ENCODE data around the gene SPI1. TPM values are rescaled to one million over a fixed set of nuclear protein-coding genes. Genes with fewer than 3 reads are reported as not detected.
A peak's percentile ranks its signal among the peaks of the same experiment; 100 is the strongest.

SPI1 gene
- total RNA-seq, 1 donor from 2014 or later: 295 TPM

DNA sequence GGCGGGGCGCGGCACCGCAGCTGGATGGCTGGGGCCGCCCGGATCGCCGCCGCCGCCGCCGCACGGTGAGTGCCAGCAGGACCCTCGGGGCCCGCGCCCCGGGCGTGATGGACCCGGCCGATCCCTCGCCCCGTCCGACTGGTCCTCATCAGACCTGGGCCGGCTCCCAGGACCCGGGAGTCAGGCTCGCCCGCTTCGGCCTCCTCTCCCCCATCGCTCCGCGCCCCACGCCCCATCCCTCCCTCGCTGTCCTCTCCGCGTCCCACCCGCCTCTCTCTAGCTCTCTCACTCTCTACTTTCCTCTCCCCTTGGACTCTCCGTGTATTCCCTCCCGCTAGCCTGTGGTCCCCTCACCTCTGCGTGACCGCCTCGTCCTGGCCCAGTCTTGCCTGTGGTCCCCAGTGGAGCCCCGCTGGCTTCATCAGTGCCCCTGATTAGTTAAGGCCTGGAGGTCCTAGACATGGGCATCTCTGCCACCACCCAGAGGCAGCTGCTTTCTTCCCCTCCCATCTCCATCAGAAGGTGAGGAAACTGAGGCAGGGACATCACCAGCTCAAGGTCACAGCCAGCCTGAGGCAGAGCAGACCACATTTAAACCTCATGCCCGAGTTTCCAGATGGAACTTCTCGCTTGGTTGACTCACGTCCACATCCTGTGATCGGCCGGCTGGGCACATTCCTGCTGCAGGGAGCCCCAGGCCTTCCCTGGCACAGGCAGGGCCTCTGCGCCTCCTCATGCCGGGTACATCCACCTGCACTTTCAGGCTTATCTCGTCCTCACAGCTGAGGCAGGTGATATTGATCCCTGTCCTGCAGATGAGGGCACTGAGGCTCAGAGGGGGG is 30.5 kb upstream of the SPI1 start:
- intact Hi-C loops (cut with DNase I): no loop called here
- ATAC-seq: peak in 1 of 2 donors; percentile 2
- no peak for DNase-seq

GRCh38 chr11:47407746-47408590 is 29.6 kb upstream of the SPI1 start, which contains the start of gene SLC39A13:
Gene SLC39A13, plus strand, starts transcription at chr11:47408590. Its CDS starts 1,505 bp downstream, at chr11:47410095.
- Histone ChIP-seq H3K36me3 (peaks cover 8% of the 10 kb centered on the region), H3K27ac (peak within 1 kb of the TSS; percentile 88), H3K9me3 (no peaks in the 10 kb centered on the region), H3K4me3 (peak within 1 kb of the TSS; percentile 76), H3K4me1 (peaks cover 32% of the 10 kb centered on the region), H3K27me3 (ENCODE audit: low read depth) (no peaks in the 10 kb centered on the region)
- intact Hi-C loops (cut with DNase I): no loop called here
- DNase-seq (peak; percentile 96), ATAC-seq (peak; percentile 94 to 96)
- TF ChIP-seq, protein P1, sequence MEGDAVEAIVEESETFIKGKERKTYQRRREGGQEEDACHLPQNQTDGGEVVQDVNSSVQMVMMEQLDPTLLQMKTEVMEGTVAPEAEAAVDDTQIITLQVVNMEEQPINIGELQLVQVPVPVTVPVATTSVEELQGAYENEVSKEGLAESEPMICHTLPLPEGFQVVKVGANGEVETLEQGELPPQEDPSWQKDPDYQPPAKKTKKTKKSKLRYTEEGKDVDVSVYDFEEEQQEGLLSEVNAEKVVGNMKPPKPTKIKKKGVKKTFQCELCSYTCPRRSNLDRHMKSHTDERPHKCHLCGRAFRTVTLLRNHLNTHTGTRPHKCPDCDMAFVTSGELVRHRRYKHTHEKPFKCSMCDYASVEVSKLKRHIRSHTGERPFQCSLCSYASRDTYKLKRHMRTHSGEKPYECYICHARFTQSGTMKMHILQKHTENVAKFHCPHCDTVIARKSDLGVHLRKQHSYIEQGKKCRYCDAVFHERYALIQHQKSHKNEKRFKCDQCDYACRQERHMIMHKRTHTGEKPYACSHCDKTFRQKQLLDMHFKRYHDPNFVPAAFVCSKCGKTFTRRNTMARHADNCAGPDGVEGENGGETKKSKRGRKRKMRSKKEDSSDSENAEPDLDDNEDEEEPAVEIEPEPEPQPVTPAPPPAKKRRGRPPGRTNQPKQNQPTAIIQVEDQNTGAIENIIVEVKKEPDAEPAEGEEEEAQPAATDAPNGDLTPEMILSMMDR (IDR thresholded peaks at IDR 0.05): peak; percentile 88

More for the DNA sequence above, 30.5 kb upstream of the SPI1 start:
- H3K4me1 ChIP-seq: peaks cover 32% of the 10 kb centered on the region
- H3K27me3 ChIP-seq (ENCODE audit: low read depth): no peaks in the 10 kb centered on the region
- H3K27ac ChIP-seq: peak overlapping the region; percentile 88
- H3K4me3 ChIP-seq: peak overlapping the region; percentile 76
- peaks cover 15% of the 10 kb centered on the region for H3K36me3 ChIP-seq
- no peaks in the 10 kb centered on the region for H3K9me3 ChIP-seq
- TF ChIP-seq, protein P1 (IDR thresholded peaks at IDR 0.05): no peak

DNA sequence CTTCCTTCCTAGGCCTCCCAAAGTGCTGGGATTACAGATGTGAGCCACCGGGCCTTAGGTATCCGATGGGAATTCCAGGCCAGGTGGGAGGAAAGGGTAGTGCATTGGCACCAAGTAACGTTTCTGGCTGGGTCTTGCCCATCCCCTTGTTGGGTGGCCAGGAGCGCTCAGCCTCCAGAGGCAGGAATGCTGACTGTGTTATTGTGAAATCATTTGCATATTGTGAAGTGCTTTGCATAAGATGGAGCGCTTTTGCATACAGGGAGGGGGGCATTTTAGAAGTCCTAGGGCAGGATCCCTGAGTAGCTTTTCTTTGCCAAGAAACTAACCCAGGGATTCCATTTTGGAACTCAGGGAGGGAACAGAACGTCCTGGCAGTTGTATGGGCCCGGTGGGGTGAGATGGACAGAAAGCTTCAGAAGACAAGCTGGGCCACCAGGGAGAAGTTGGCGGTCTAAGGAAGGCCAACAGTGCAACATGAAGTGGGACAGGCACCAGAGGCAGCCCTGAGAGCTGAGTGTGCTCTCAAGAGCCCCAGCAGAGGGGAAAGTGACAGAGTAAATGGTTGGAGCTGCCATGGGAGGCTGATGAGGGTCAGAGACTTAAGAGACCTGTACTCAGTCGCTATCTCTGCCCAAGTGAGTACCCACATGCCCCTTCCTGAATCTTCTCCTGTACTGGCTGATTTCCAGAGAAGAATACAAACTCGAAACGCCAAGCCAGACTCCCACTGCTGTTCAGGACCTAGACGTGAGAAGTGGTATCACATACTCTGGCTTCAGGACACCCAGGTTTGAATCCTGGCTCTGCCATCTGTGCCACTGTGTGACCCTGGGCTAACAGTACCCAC is 28.8 kb upstream of the SPI1 start:
- Histone ChIP-seq H3K27ac (peak overlapping the region; percentile 87), H3K4me1 (peaks cover 32% of the 10 kb centered on the region), H3K36me3 (peaks cover 4% of the 10 kb centered on the region), H3K9me3 (no peaks in the 10 kb centered on the region), H3K4me3 (peak overlapping the region; percentile 76), H3K27me3 (ENCODE audit: low read depth) (no peaks in the 10 kb centered on the region)
- TF ChIP-seq, protein P1 (IDR thresholded peaks at IDR 0.05): no peak
- ATAC-seq: peak in 1 of 2 donors; percentile 0
- intact Hi-C loops (cut with DNase I): no loop called here
- DNase-seq: no peak

DNA sequence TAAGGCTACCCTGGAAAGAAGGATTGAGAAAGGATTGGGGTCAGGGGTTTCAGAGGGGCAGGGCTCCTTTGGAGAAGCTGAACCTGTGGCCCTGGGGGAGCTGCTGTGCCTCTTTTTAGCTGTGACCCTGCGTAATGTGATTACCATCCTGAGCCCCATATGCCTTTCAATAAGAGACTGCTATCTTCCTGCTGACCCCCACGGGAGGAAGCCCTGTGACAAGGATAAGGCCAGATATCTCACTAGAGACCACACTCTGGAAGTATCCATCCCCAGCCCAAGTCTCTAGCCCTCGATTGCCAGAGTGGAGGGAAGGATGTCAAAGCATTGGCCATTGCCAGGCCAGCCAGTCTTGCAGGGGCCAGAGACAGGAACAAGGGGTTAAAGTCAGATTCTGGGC is 25.2 kb upstream of the SPI1 start:
- Histone ChIP-seq H3K27me3 (ENCODE audit: low read depth) (no peaks in the 10 kb centered on the region), H3K36me3 (no peaks in the 10 kb centered on the region), H3K27ac (no peak overlapping the region), H3K4me3 (no peak overlapping the region), H3K9me3 (no peaks in the 10 kb centered on the region), H3K4me1 (peaks cover 35% of the 10 kb centered on the region)
- DNase-seq: no peak
- no peak for ATAC-seq
- intact Hi-C loops (cut with DNase I): no loop called here
- TF ChIP-seq, protein P1 (IDR thresholded peaks at IDR 0.05): no peak

DNA sequence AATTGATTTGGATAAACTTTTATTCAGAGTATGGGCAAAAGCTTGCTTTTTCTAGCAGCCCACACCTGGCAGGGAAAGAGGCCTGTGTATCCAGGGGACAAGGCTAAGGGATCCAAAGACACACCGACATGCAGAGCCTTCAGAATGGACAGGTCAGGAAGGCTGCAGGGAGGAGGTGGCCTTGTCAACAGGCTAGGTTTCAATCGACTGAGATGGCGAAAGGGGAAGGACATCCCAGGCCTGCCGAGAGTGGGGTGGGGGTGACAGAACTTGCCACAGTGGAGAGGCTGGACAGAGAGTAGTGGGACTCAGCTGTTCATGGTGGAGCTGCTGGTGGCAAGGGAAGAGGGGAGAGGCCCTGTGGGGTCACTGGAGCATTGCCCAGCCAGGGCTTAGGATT is 24.8 kb upstream of the SPI1 start:
- H3K36me3 ChIP-seq: no peaks in the 10 kb centered on the region
- H3K27ac ChIP-seq: no peak overlapping the region
- no peak for DNase-seq
- no peak for ATAC-seq
- no peak overlapping the region for H3K4me3 ChIP-seq
- TF ChIP-seq, protein P1 (IDR thresholded peaks at IDR 0.05): no peak
- no peaks in the 10 kb centered on the region for H3K9me3 ChIP-seq
- intact Hi-C loops (cut with DNase I): no loop called here
- no peaks in the 10 kb centered on the region for H3K27me3 ChIP-seq (ENCODE audit: low read depth)
- H3K4me1 ChIP-seq: peaks cover 35% of the 10 kb centered on the region
